Amygdala (tissue), 56 donors: ENCODE data around the gene HECW1.
"Not testable (repeated sequence)": the region's sequence is repeated elsewhere in the genome, so short reads cannot be mapped to it uniquely, and the experiment has no call there.

Source experiments
- DNase-seq, 56 donors: peaks; one replicate each; lab custom pipeline; 2025; lab: John Stamatoyannopoulos, UW

Gene HECW1

GRCh38 chr7:43585562-43585961 lies 473.1 kb downstream of the HECW1 start:
- no peak for DNase-seq

- no peak for DNase-seq
These were observed 473.9 kb downstream of the HECW1 start for GRCh38 chr7:43586251-43586900.

- no peak for DNase-seq
These were observed 476.2 kb downstream of the HECW1 start for GRCh38 chr7:43588477-43589132.

GRCh38 chr7:43589133-43589478 lies 476.7 kb downstream of the HECW1 start:
- no peak for DNase-seq

GRCh38 chr7:43589728-43590127 lies 477.3 kb downstream of the HECW1 start:
- DNase-seq: no peak

- DNase-seq: no peak
These were observed 478.6 kb downstream of the HECW1 start for GRCh38 chr7:43590862-43591557.

GRCh38 chr7:43591558-43592180 lies 479.2 kb downstream of the HECW1 start:
- DNase-seq: no peak

GRCh38 chr7:43592326-43592725 lies 479.9 kb downstream of the HECW1 start:
- no peak for DNase-seq

GRCh38 chr7:43593010-43593409 lies 480.6 kb downstream of the HECW1 start:
- no peak for DNase-seq

- DNase-seq: no peak
These were observed 481.6 kb downstream of the HECW1 start for GRCh38 chr7:43594020-43594419.

- not testable (repeated sequence) for DNase-seq
These were observed 484.0 kb downstream of the HECW1 start for GRCh38 chr7:43596426-43596825.

GRCh38 chr7:43600056-43600455 lies 487.6 kb downstream of the HECW1 start:
- DNase-seq: no peak

GRCh38 chr7:43602256-43602655 lies 489.8 kb downstream of the HECW1 start:
- DNase-seq: no peak

- no peak for DNase-seq
These were observed 491.8 kb downstream of the HECW1 start for GRCh38 chr7:43604251-43604650.

GRCh38 chr7:43609097-43609496 lies 496.6 kb downstream of the HECW1 start:
- DNase-seq: no peak

- no peak for DNase-seq
These were observed 499.7 kb downstream of the HECW1 start for GRCh38 chr7:43612128-43612527.

- peak in 2 of 56 donors; percentile 5 to 8 for DNase-seq
These were observed 500.4 kb downstream of the HECW1 start for GRCh38 chr7:43612599-43613589.
